Brain microvascular endothelial cell (primary cell): ENCODE results near the gene PNPLA7.
A peak's percentile ranks its signal among the peaks of the same experiment; 100 is the strongest.
"Not testable (repeated sequence)": the region's sequence is repeated elsewhere in the genome, so short reads cannot be mapped to it uniquely, and the experiment has no call there.

Experiments
- DNase-seq: peaks from one replicate; pipeline ENCODE4 v3.0.0-alpha.2; 2020
- H3K27ac ChIP-seq: fragments of 250-450 bp; sonication (Bioruptor Pico); 2 replicates; pipeline ENCODE4 v1.5.1; 2020; ENCODE audit warnings: mild to moderate bottlenecking, moderate library complexity
- H3K27me3 ChIP-seq: fragments of 250-450 bp; sonication (Bioruptor Pico); replicated peaks from 2 replicates; pipeline ENCODE4 v1.5.1; 2020; ENCODE audit warnings: mild to moderate bottlenecking
- H3K36me3 ChIP-seq: fragments of 250-450 bp; sonication (Bioruptor Pico); replicated peaks from 2 replicates; pipeline ENCODE4 v1.5.1; 2020; ENCODE audit warnings: mild to moderate bottlenecking
- H3K4me3 ChIP-seq: 2 replicates; pipeline ENCODE4 v1.5.1; 2011; ENCODE audit warnings: low read depth, mild to moderate bottlenecking, control low read depth, low read length, moderate library complexity
- in situ Hi-C: cut with HindIII; loops from 2 replicates; pipeline ENCODE4 v1.10.0; 2017; ENCODE audit warnings: low sequenced_read_pairs, low pct_ligation_motif_present
- TF ChIP-seq, protein P1 (sequence below): IDR thresholded peaks from 2 replicates; pipeline ENCODE4 v1.5.1; 2011; ENCODE audit warnings: low read depth, mild to moderate bottlenecking, moderate library complexity, low read length, control low read depth, inconsistent platforms; ENCODE audit errors: missing control alignments

Gene PNPLA7

DNA sequence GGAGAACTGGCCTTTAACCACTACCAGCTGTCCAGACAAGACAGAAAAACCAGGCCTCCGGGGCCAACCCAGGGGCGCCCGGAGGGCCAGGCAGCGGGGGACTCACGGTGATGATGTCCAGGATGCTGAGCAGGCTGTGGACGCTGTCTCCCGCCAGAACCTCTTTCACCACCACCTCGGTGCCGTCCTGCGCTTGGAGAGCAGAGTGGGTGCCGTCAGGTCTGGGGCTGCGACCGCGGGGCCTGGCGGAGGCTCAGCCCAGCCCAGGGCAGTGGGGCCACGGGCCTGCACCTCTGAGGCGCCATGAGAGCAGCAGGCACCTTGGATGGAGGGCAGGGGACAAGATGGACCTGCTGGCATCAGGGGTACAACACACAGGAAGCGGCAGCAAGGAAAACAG, 9.7 kb downstream of the PNPLA7 start:
- no peak for DNase-seq
- no peaks in the 10 kb centered on the region for H3K36me3 ChIP-seq
- in situ Hi-C loops = no loop called here
- no peak overlapping the region for H3K4me3 ChIP-seq
- H3K27ac ChIP-seq = no peak overlapping the region
- no peaks in the 10 kb centered on the region for H3K27me3 ChIP-seq
- TF ChIP-seq, protein P1, sequence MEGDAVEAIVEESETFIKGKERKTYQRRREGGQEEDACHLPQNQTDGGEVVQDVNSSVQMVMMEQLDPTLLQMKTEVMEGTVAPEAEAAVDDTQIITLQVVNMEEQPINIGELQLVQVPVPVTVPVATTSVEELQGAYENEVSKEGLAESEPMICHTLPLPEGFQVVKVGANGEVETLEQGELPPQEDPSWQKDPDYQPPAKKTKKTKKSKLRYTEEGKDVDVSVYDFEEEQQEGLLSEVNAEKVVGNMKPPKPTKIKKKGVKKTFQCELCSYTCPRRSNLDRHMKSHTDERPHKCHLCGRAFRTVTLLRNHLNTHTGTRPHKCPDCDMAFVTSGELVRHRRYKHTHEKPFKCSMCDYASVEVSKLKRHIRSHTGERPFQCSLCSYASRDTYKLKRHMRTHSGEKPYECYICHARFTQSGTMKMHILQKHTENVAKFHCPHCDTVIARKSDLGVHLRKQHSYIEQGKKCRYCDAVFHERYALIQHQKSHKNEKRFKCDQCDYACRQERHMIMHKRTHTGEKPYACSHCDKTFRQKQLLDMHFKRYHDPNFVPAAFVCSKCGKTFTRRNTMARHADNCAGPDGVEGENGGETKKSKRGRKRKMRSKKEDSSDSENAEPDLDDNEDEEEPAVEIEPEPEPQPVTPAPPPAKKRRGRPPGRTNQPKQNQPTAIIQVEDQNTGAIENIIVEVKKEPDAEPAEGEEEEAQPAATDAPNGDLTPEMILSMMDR = no peak

DNA sequence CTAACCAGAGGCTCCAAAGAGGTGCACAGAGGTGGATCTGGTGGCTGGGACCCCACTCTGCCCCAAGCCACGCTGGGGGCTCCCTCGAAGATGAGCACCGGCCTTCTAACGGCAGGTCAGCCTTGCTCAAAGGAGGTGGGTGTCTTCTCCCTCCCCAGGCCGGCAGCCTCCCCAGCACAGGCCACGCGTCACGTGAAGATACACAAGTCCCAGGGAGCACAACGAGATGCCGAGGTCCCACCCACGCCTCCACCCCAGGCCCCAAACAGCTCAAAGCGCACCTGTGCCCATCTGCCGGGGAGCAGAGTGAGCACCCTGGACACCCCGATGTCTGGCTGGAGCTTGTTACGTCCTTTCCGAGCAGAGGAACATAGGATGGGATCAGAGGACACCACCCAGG, 12.1 kb downstream of the PNPLA7 start:
- in situ Hi-C loops = no loop called here
- no peak overlapping the region for H3K4me3 ChIP-seq
- H3K27me3 ChIP-seq = no peaks in the 10 kb centered on the region
- TF ChIP-seq, protein P1 = no peak
- H3K27ac ChIP-seq = no peak overlapping the region
- no peak for DNase-seq
- H3K36me3 ChIP-seq = no peaks in the 10 kb centered on the region

DNA sequence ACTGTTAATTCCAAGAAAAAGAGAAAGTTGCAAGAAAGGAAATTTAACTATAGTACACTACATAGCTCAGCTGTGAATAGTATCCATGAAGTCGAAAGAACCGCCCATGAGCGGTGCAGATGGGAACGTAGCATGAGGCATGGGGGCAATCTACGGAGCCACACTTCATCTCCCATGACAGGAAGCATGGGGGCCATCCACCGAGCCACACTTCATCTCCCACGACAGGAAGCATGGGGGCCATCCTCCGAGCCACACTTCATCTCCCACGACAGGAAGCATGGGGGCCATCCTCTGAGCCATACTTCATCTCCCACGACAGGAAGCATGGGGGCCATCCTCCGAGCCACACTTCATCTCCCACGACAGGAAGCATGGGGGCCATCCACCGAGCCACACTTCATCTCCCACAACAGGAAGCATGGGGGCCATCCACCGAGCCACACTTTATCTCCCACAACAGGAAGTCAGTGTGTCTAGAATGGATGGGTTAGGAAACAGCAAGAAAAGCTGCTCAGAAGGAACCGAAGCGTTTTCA, 13.5 kb downstream of the PNPLA7 start:
- DNase-seq, H3K27ac ChIP-seq, H3K4me3 ChIP-seq, H3K27me3 ChIP-seq, in situ Hi-C loops, H3K36me3 ChIP-seq: not testable (repeated sequence)

DNA sequence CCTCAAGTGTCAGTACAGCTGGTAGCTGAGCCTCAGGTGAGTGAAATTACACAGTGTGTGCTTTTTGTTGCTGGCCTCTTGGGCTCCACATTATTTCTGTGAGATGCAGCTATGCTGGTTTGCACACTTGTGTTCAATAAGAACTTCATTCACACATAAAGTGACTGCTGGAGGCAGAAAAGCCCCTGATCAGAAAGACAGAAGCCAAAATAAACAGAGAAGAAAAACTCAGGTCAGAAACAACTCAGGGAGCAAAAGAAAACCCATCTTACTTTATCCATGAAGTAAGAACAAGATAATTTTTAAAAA, 15.1 kb downstream of the PNPLA7 start:
- TF ChIP-seq, protein P1 = no peak
- no peak for DNase-seq
- Histone ChIP-seq H3K4me3 (no peak overlapping the region), H3K27ac (no peak overlapping the region), H3K27me3 (no peaks in the 10 kb centered on the region), H3K36me3 (no peaks in the 10 kb centered on the region)
- in situ Hi-C loops = no loop called here

DNA sequence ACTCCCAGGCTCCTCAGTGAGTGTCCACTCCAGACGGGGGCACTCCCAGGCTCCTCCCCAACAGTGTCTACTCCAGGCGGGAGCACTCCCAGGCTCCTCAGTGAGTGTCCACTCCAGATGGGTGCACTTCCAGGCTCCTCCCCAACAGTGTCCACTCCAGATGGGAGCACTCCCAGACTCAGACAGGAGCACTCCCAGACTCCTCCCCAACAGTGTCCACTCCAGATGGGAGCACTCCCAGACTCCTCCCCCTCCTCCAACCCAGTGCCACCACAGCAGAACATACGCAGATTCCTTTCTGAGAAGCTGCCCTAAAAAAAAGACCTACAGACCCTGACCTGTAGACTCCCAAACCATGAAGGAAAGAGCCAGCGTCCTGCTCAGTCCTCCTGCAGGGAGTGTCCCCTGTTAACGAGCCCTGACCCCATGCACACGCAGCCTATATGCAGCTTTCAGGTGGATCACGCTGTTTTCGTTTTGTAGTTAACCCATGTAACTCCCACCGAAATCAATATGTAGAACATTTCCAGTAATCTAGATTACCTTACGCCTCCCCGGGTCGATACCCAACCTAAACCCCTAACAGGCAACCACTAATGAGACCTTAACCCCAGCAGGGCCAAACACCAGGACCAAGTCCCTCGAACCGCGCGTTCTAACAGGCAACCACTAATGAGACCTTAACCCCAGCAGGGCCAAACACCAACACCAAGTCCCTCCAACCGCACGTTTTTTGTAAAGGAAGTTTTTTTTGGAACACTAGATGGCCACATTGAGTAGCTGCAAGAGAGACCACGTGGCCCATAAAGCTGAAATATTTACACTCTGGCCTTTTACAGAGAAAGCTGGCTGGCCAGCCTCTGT, 15.7 kb downstream of the PNPLA7 start:
- H3K4me3 ChIP-seq = no peak overlapping the region
- no peaks in the 10 kb centered on the region for H3K36me3 ChIP-seq
- no peaks in the 10 kb centered on the region for H3K27me3 ChIP-seq
- DNase-seq = peak; percentile 57
- H3K27ac ChIP-seq = no peak overlapping the region
- TF ChIP-seq, protein P1 = peak; percentile 75
- in situ Hi-C loops = no loop called here

DNA sequence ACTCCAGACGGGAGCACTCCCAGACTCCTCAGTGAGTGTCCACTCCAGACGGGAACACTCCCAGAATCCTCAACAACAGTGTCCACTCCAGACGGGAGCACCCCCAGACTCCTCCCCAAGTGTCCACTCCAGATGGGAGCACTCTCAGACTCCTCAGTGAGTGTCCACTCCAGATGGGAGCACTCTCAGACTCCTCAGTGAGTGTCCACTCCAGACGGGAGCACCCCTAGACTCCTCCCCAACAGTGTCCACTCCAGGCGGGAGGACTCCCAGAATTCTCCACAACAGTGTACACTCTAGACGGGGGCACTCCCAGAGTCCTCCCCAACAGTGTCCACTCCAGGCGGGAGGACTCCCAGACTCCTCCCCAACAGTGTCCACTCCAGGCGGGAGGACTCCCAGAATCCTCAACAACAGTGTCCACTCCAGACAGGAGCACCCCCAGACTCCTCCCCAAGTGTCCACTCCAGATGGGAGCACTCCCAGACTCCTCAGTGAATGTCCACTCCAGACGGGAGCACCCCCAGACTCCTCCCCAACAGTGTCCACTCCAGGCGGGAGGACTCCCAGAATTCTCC, 17.2 kb downstream of the PNPLA7 start:
- H3K27ac ChIP-seq, H3K4me3 ChIP-seq, DNase-seq, H3K27me3 ChIP-seq, H3K36me3 ChIP-seq, in situ Hi-C loops: not testable (repeated sequence)
